HG03342 (cell line): ENCODE results near the gene UBTD1.
A peak's percentile ranks its signal among the peaks of the same experiment; 100 is the strongest.

Experiments used
- ATAC-seq: cut with Tn5 transposase; IDR thresholded peaks from one replicate; pipeline ENCODE4 v1.9.1; 2021; ENCODE audit warnings: mild to moderate bottlenecking, moderate library complexity; ENCODE audit not compliant: unreplicated experiment

The UBTD1 gene

DNA sequence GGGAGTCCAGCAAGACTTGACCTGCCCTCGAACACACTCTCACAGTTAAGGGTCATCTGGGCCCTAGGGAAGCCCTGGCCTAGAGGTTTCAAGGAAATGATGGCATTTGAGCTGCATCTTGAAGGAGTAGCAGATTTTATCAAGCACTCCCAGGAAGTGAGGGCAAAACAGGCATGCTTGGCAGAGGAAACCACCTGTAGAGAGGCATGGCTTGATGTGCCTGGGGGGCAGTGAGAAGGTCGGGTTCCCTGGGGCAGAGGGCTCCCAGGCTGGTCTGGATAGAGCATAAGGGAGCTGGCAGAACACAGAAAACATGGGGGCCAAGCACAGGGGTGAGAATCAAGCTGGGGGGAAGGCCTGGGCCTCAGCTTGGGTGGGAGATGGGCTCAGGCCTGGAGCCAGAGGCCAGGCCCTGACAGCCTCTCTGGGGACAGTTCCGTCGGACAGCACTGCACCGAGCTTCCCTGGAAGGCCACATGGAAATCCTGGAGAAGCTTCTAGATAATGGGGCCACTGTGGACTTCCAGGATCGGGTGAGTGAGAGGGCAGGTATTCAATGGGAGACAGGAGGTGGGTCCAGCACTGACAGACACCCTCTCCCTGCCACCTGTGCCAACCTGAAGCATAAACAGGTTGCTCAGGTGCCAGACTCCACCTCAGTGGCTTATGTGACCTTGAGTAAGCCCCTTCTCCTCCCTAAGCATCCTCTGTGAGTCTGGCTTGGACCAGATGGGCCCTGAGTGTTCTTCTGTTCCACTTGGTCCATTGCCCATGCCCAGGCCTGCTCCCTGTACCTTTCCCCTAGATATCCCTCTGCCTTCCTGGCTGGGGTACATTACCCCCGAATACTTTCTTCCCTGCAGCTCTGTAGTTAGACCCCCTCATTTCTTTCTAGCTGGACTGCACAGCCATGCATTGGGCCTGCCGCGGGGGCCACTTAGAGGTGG lies 82.0 kb downstream of the UBTD1 start:
- no peak for ATAC-seq

DNA sequence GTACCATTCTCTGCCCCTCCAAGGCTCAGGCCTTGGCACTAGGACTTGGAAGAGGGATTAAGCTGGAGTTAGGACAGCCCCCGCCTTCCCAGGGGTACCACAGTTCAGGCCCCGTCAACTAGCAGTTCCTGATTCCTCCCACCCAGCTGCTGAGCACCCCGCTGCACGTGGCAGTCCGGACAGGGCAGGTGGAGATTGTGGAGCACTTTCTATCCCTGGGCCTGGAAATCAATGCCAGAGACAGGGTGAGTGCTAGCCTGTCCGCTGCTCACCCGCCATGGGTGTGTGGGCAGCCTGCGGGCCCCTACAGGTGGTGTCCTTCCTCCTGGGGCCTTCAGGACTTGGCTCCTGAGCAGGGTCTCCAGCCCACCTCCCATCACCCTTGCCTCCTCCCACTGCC lies 83.4 kb downstream of the UBTD1 start:
- no peak for ATAC-seq

DNA sequence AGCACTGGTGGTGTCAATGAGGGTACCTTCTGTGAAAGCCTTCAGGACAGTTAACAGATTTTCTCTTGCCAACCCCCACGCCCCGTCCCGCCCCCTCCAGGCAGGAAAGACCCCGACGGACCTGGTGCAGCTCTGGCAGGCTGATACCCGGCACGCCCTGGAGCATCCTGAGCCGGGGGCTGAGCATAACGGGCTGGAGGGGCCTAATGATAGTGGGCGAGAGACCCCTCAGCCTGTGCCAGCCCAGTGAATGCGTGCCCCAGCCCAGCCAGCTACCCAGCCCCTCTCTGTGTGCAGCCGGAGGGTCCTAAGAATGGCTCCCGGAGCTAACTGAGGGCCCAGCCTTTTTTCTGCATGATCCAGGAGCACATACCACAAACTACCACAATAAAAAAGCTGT lies 84.8 kb downstream of the UBTD1 start:
- ATAC-seq, result no peak

DNA sequence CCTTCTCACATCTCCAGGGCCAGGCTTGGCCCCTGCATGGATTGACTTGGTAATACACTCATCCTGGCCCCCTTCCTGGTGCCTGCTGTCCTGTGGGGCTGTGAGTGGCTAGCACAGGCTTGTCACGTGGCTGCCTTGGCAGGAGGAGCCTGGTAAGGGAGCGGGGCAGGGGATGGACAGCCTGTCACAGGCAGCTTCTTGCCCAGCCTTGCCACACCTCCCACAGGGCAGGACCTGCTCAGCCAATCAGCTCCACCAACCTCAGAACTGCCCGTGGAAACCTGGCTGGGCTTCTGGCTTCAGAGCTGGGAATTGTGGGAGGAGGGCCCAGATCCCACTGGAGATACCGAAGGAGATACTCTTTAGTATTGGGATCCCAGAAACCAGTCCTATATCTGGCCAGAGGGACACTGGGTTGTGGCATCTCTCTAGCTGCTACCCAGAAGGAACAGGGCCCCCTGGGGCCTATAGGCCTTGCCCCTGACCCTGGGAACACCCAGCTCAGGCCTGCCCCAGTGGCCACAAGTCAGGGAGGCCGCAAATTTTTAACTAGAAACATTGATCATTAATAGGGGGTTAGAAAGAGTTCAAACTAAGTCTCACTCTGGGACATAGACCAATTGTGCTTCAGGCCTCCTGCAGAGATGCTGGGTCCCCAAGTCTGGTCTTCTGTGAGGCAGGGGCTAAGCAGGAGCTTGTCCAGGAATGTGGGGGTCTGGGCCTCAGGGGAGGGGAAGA lies 85.5 kb downstream of the UBTD1 start, which contains the start of gene HOGA1:
Gene HOGA1, plus strand, starts transcription at position 330 of the 738 bp plus-strand sequence. Its CDS starts 315 bp downstream, at position 645.
- ATAC-seq, result peak; percentile 63

DNA sequence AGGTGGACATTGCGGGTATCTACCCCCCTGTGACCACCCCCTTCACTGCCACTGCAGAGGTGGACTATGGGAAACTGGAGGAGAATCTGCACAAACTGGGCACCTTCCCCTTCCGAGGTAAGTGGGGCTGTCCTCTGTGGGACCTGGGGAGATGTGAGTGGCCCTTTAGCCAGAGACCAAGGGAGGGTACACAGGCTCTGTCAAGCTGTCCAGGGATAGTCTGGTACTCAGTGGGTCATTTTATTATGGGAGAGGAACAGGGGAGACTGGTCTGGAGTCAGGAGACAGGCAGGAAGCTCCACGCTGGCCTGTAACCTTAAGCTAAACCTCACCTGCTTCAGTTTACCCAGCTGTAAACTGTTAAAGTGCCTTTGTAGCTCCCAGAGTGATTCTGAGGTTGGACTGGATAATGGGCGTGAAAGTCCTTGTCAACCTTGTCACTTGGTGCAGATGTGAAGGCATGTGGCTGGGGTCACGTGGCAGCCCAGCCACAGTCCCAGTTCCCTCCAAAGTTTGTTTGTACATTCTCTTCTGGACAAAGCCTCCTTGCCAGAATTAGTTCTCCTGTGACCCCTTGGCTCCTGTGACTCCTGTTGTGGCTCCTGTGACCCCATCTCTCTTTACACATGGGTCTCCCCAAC lies 86.2 kb downstream of the UBTD1 start:
- no peak for ATAC-seq

DNA sequence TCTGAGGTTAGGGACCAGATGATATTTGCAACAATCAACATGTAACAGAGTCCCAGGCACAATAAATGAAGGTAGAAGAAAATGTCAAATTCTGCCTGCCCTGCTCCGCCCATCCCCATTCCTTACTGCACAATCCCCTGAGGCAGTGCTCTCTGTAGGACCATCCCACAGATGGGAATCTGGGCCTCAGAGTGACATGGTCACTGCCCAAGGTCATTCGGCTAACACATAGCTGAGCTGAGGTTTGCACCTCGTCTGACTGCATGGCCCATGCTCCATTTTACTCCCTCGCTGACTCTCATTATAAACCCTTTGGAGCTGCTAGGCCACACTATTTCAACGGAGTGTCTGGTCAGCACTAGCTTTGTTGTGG lies 86.7 kb downstream of the UBTD1 start:
- ATAC-seq, result no peak

DNA sequence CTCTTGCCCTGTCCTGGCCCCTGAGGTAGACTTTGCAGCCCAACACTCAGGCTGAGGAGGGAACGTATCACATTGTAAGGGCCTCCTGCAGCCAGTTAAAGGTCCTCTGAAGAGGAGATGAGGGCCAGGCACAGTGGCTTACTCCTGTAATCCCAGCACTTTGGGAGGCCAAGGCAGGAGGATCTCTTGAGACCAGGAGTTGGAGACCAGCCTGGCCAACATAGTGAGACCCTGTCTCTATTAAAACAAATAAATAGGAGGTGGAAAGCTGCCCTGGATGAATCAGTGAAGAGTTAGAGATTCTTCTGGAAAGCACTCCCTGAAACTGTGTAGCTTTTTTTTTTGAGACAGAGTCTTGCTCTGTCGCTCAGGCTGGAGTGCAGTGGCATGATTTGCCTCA lies 88.5 kb downstream of the UBTD1 start:
- ATAC-seq, result no peak

DNA sequence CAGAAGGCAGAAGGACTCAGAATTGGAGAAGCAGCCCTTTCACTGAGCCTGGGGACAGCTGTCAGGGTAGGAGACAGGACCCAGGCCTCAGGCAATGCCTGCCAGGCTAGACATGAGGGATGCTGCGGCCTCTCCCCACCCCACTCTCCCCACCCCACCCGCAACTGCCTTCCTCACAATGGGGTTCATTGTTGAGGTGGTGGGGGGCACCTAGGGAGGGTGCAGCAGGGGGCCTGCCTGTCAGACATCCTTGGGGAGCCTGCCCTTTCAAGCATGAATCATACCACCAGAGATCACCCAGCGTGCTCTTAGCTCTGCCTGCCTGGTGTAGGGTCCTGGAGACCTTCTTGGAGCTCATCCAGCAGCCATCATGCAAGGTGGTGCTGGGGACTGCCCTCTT lies 90.8 kb downstream of the UBTD1 start, which contains the start of gene C10orf62:
Gene C10orf62, plus strand, starts transcription at position 243 of the 400 bp plus-strand sequence. CDS start 177 bp downstream, outside the sequence.
- no peak for ATAC-seq

DNA sequence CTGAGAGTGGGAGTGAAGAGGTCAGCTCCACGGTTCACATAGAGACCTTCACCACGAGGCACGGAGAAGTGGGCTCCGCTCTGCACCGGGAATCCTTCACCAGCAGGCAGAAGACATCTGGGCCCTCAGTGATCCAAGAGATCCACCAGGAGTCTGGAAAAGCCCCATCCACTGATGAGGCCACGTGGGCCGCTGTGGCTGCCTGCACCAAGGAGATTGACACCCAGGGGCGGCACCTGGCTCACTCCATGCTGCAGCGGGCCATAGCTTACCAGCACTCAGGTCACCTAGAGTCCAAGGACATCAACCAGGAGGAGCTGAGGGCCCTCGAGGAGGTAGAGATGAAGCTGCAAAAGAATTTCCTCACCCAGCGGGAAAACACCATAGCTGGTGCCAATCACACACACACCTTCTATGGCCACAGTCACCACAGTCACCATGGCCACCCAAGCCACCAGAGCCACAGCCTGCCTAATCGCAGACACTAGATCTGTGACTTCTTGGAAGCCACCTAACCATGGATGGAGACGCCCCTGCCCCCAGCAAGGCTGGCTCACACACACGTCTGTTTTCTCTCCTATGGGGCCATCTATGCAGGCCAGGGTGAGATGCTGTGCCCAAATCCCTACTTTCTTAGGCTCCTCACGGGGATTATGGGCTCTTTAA lies 91.5 kb downstream of the UBTD1 start:
- ATAC-seq, result no peak

DNA sequence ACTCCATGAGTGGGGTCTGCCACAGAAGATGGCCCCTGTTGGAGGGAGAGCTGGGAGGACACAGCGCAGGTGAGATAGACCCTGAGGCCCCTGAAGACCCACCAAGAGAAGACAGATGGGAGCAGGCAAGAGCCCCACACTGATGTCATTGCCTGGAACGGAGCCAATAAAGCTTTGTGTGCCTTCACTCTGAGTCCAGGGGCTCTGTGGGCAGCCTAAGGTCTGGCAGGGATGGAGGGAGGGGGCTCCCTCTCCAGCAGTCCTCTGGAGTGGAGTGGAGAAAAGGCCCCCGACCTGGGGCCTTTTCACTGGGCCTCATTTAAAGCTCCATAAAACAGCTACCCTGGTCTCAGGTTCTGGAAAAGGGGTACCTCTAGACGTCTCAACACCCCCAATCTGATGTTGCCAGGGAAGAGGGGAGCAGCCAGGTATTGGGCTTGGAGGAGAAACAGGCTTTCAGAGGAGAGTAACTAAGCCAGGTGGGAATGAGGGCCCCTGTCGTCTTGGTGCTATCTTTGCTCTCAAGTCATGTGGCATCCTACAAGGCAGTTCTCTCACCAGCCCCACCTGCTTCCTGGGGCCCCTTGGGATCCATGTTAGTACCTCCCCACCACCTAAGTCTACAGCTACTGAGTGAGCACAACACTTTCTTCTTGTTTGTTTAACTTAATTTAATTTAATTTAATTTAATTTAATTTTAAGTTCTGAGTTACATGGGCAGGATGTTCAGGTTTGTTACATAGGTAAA lies 92.2 kb downstream of the UBTD1 start:
- ATAC-seq, result no peak

DNA sequence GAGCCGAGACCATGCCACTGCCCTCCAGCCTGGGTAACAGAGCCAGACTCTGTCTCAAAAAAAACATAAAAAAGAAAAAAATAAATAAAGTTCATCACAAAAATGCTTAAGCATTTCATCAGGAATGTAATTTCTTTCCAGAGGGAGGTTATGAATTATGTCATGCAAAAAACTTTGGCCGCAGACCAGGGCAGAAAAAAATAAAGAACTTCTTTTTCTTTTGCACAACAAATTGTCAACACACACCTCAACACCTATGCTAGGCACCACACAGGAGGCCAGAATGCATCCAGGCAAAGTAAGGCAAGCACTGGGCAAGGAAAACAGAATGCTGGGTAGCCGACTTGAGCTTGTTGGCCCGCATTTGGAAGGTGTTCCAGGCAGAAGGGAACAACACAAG lies 94.7 kb downstream of the UBTD1 start:
- no peak for ATAC-seq

DNA sequence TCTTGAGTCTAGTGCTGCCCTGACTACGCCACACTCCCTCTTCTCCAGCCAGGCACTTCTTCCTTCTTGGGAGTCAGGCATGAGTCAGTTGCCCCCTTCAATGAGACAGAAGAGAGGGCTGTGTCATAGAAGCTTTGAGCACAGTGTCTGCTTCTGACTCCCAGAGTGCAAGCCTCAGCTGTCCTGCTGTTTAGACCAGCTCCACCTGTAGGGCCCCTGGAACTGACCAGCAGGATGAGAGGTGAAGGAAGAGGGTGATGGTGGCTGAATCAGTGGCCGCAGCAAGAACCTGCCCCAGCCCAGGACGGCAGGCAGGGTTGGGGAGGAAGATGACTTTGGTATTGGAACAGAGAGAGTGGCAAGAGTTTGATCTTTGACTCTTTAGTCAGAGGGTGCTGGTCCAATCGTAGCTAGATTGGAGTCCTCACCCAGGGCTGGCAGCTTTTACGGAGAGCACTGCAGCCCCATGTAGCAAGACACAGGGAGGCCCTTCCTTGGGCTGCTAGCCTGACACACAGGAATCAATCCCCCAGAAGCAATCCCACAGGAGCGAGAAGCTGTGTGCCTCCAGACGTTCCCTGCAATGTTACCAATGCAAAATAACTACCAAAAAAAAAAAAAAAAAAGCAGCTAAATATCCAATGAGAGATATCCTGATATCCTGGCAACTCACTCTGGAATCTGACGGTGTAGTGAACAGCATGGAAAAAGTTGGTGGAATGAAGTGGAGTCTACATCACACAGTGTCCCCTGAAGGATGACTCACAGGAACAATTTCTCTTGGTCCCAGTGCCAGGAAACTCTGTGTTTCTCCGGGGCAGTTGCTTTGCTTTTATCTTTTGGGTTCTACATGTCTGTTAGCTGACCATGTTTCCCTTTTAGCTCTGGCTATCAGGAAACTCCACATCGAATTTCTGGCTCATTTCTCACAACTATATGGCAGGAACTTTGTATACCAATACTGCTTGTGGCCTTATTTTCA lies 97.7 kb downstream of the UBTD1 start:
- no peak for ATAC-seq

DNA sequence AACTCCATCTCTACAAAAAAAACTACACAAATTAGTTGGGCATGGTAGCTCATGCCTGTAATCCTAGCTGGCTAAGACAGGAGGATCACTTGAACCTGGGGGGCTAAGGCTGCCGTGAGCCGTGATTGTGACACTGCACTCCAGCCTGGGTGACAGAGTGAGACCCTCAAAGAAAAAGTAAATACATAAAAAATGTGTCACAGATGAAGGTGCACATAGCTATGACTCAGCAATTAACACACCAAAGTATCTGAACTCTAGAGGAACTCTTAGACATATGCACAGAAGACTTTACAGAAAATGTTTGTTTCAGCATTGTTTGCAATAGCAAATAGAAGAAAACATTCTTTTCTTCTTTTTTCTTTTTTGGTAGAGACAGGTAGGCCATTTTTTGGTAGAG lies 99.1 kb downstream of the UBTD1 start:
- no peak for ATAC-seq

DNA sequence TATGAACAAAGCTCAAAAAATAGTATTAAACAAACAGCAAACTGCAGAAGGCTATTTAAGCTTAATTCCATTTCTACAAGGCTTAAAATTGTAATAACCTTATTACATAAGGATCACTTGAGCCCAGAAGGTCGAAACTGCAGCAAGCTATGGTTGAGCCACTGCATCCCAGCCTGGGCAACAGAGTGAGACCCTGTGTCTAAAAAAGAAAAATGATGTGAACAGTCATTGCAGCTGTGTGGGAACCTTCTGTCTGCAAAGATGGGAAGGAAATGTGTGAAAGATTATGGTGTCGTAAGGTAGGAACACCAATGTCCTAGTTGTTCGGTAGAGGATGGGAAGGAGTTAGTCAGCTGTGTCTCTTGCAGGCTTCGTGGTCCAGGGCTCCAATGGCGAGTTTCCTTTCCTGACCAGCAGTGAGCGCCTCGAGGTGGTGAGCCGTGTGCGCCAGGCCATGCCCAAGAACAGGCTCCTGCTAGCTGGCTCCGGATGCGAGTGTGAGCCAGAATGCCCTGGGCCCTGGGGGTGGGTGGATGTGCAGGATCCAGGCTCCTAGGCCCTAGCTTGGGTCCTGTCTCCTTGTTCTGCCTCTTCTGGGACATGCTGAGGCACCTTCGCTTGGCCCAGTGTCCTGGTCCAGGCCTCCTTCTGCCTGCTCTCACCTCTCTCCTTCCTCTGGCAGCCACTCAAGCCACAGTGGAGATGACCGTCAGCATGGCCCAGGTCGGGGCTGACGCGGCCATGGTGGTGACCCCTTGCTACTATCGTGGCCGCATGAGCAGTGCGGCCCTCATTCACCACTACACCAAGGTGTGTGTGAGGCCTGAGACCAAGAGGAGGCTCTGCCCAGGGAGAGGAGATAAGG lies 99.9 kb downstream of the UBTD1 start:
- no peak for ATAC-seq

DNA sequence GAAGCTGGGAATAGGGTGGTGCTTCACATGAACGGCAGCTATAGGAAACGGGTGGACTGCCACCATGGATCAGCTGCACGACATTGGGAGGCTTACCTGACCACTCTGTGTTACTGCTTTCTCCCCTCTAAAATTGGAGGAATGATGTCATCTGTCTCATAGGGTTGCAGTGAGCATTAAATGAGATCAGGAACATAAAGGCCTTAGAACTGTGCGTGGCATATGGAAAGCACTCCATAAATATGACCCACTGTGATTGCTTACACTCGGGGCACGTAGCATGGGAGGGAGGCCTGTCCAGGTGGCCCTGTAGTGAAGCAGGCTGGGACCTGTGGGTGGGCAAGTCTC lies 100.5 kb downstream of the UBTD1 start:
- ATAC-seq, result no peak

DNA sequence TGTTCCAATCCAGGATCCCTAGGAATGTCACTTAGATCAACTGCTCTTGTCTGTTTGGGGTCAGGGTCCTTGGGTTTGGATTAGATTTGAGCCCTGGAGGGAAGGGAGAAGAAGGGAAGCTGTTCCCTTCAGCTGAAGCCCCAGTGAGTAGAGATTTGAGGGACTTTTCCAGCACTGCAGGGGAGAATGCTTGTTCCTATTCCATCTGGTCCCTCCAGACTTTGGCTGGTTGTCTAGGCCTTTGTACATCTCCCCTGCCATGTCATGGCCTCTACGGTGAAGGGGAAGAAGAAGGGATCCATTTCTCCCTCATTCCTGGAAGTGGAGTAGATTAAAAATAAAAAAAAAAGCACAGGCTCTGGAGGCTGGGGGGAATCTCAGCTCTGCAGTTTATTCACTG lies 101.9 kb downstream of the UBTD1 start:
- no peak for ATAC-seq

DNA sequence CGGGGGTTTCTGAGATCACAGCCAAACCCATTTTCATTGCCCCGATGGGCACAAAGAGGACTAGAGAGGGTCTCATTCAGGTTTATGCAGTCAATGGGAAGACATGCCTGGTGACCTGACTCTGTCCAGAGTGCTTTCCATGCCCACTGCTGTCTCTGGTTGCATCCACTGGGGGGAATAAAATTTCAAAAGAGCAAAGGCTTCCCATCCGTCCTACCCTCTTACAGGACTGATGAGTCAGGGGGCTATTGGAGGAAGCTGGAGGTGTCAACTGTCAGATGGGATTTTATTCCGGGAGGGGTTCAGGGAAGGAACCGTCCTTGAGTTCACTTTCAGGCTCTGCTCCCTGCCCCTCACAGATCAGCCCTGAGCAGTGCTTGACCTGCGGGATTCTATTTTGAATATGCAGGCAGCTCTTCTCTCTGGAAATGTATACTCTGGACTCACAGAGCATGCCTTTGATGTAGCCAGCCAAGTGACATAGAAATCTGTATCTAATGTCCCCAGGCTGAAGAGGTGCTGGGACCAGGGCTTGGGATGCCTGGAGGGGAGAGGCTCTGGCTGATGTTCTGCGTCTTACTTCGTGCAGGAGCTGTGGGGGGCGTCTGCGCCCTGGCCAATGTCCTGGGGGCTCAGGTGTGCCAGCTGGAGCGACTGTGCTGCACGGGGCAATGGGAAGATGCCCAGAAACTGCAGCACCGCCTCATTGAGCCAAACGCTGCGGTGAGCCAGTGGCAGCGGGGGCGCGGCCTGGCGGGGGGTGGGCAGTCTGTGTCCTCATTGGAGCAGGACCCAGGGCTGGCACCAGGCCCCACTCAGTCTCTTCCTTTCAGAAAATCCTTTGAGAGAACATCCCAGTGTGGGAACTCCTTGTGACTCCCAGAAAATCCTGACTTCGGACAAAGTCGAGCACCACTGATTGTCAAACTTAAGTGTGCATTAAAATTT lies 102.8 kb downstream of the UBTD1 start:
- ATAC-seq, result no peak
